Activated T-cell treated with anti-CD3 and anti-CD28 coated beads, Interleukin-2, amount 50 U/mL, for 24 hours (primary cell): ENCODE results near the gene PDGFA.

Source experiments
- DNase-seq: peaks from one replicate; pipeline ENCODE4 v3.0.0-alpha.2; 2020
- H3K27ac Mint-ChIP-seq: 2 replicates; pipeline ENCODE4 v1.8.0; 2020; ENCODE audit warnings: mild to moderate bottlenecking, mixed read lengths
- H3K27me3 Mint-ChIP-seq: 2 replicates; pipeline ENCODE4 v1.8.0; 2020; ENCODE audit warnings: mixed read lengths
- H3K36me3 Mint-ChIP-seq: 2 replicates; pipeline ENCODE4 v1.8.0; 2020; ENCODE audit warnings: low read depth, mixed read lengths
- H3K4me1 Mint-ChIP-seq: 2 replicates; pipeline ENCODE4 v1.8.0; 2020; ENCODE audit warnings: low read depth, mixed read lengths
- H3K4me3 Mint-ChIP-seq: 2 replicates; pipeline ENCODE4 v1.8.0; 2020; ENCODE audit warnings: mild to moderate bottlenecking, moderate library complexity, mixed read lengths
- H3K9me3 Mint-ChIP-seq: 2 replicates; pipeline ENCODE4 v1.8.0; 2020; ENCODE audit warnings: mixed read lengths

The PDGFA gene

GRCh38 chr7:499853-500485 lies 19.7 kb downstream of the PDGFA start:
- peaks cover 36% of the 10 kb centered on the region for H3K36me3 Mint-ChIP-seq
- no peak overlapping the region for H3K27ac Mint-ChIP-seq
- no peak for DNase-seq
- no peaks in the 10 kb centered on the region for H3K9me3 Mint-ChIP-seq
- H3K4me3 Mint-ChIP-seq = no peak overlapping the region
- H3K4me1 Mint-ChIP-seq = peaks cover 5% of the 10 kb centered on the region
- H3K27me3 Mint-ChIP-seq = no peaks in the 10 kb centered on the region

- H3K27me3 Mint-ChIP-seq = no peaks in the 10 kb centered on the region
- H3K4me1 Mint-ChIP-seq = peaks cover 5% of the 10 kb centered on the region
- no peak overlapping the region for H3K27ac Mint-ChIP-seq
- H3K4me3 Mint-ChIP-seq = no peak overlapping the region
- H3K9me3 Mint-ChIP-seq = no peaks in the 10 kb centered on the region
- DNase-seq = no peak
- peaks cover 36% of the 10 kb centered on the region for H3K36me3 Mint-ChIP-seq
Measured at GRCh38 chr7:498678-499641, 20.7 kb downstream of the PDGFA start.

- Mint-ChIP-seq H3K4me3 (no peak overlapping the region), H3K27me3 (no peaks in the 10 kb centered on the region), H3K27ac (no peak overlapping the region), H3K9me3 (no peaks in the 10 kb centered on the region), H3K4me1 (peaks cover 5% of the 10 kb centered on the region), H3K36me3 (peaks cover 36% of the 10 kb centered on the region)
- DNase-seq = no peak
Measured at GRCh38 chr7:497946-498655, 21.5 kb downstream of the PDGFA start.

GRCh38 chr7:497346-497745 lies 22.3 kb downstream of the PDGFA start:
- no peak overlapping the region for H3K27ac Mint-ChIP-seq
- H3K36me3 Mint-ChIP-seq = peaks cover 36% of the 10 kb centered on the region
- DNase-seq = no peak
- no peak overlapping the region for H3K4me3 Mint-ChIP-seq
- H3K9me3 Mint-ChIP-seq = no peaks in the 10 kb centered on the region
- H3K27me3 Mint-ChIP-seq = no peaks in the 10 kb centered on the region
- H3K4me1 Mint-ChIP-seq = peaks cover 5% of the 10 kb centered on the region

GRCh38 chr7:496528-497295 lies 22.9 kb downstream of the PDGFA start:
- Mint-ChIP-seq H3K9me3 (no peaks in the 10 kb centered on the region), H3K4me3 (no peak overlapping the region), H3K27me3 (no peaks in the 10 kb centered on the region), H3K27ac (no peak overlapping the region), H3K4me1 (peaks cover 5% of the 10 kb centered on the region), H3K36me3 (peaks cover 36% of the 10 kb centered on the region)
- no peak for DNase-seq

GRCh38 chr7:495761-496321 lies 23.8 kb downstream of the PDGFA start:
- H3K9me3 Mint-ChIP-seq = no peaks in the 10 kb centered on the region
- no peak for DNase-seq
- no peak overlapping the region for H3K27ac Mint-ChIP-seq

GRCh38 chr7:495326-495725 lies 24.3 kb downstream of the PDGFA start:
- Mint-ChIP-seq H3K4me3 (no peak overlapping the region), H3K9me3 (no peaks in the 10 kb centered on the region), H3K36me3 (peaks cover 25% of the 10 kb centered on the region), H3K4me1 (peaks cover 5% of the 10 kb centered on the region), H3K27me3 (no peaks in the 10 kb centered on the region), H3K27ac (no peak overlapping the region)
- no peak for DNase-seq

More at GRCh38 chr7:495761-496321, 23.8 kb downstream of the PDGFA start:
- H3K4me3 Mint-ChIP-seq = no peak overlapping the region
- H3K36me3 Mint-ChIP-seq = peaks cover 30% of the 10 kb centered on the region
- H3K4me1 Mint-ChIP-seq = peaks cover 5% of the 10 kb centered on the region
- H3K27me3 Mint-ChIP-seq = no peaks in the 10 kb centered on the region

- Mint-ChIP-seq H3K4me3 (no peak overlapping the region), H3K9me3 (no peaks in the 10 kb centered on the region), H3K27ac (no peak overlapping the region), H3K27me3 (no peaks in the 10 kb centered on the region), H3K4me1 (peaks cover 5% of the 10 kb centered on the region), H3K36me3 (peaks cover 21% of the 10 kb centered on the region)
- DNase-seq = no peak
Measured at GRCh38 chr7:494906-495305, 24.7 kb downstream of the PDGFA start.

GRCh38 chr7:494259-494687 lies 25.4 kb downstream of the PDGFA start:
- peaks cover 5% of the 10 kb centered on the region for H3K4me1 Mint-ChIP-seq
- peaks cover 16% of the 10 kb centered on the region for H3K36me3 Mint-ChIP-seq
- no peak overlapping the region for H3K4me3 Mint-ChIP-seq
- H3K27me3 Mint-ChIP-seq = no peaks in the 10 kb centered on the region
- DNase-seq = no peak
- no peak overlapping the region for H3K27ac Mint-ChIP-seq
- H3K9me3 Mint-ChIP-seq = no peaks in the 10 kb centered on the region

GRCh38 chr7:493661-494251 lies 25.9 kb downstream of the PDGFA start:
- Mint-ChIP-seq H3K27ac (no peak overlapping the region), H3K4me1 (peaks cover 5% of the 10 kb centered on the region), H3K4me3 (no peak overlapping the region), H3K27me3 (no peaks in the 10 kb centered on the region), H3K36me3 (peaks cover 11% of the 10 kb centered on the region), H3K9me3 (no peaks in the 10 kb centered on the region)
- no peak for DNase-seq

- Mint-ChIP-seq H3K4me1 (no peaks in the 10 kb centered on the region), H3K27me3 (no peaks in the 10 kb centered on the region), H3K27ac (no peak overlapping the region), H3K9me3 (no peaks in the 10 kb centered on the region), H3K36me3 (peaks cover 5% of the 10 kb centered on the region), H3K4me3 (no peak overlapping the region)
- DNase-seq = no peak
Measured at GRCh38 chr7:492714-493065, 27.0 kb downstream of the PDGFA start.

GRCh38 chr7:491958-492713 lies 27.5 kb downstream of the PDGFA start:
- Mint-ChIP-seq H3K4me1 (no peaks in the 10 kb centered on the region), H3K4me3 (no peak overlapping the region), H3K36me3 (peaks cover 2% of the 10 kb centered on the region), H3K9me3 (no peaks in the 10 kb centered on the region), H3K27ac (no peak overlapping the region), H3K27me3 (no peaks in the 10 kb centered on the region)
- no peak for DNase-seq

- H3K36me3 Mint-ChIP-seq = no peaks in the 10 kb centered on the region
- no peaks in the 10 kb centered on the region for H3K4me1 Mint-ChIP-seq
- no peak for DNase-seq
- no peaks in the 10 kb centered on the region for H3K9me3 Mint-ChIP-seq
- H3K4me3 Mint-ChIP-seq = no peak overlapping the region
- no peak overlapping the region for H3K27ac Mint-ChIP-seq
- peaks cover 2% of the 10 kb centered on the region for H3K27me3 Mint-ChIP-seq
Measured at GRCh38 chr7:491292-491957, 28.2 kb downstream of the PDGFA start.
